Mononuclear cell (primary cell): ENCODE data around the gene PAX2. TPM values are rescaled to one million over a fixed set of nuclear protein-coding genes. Genes with fewer than 3 reads are reported as not detected.

ENCODE experiments used
- H3K27me3 ChIP-seq: 2 replicates; pipeline ENCODE4 v1.6.0; 2011; ENCODE audit warnings: low read length, control low read depth; ENCODE audit not compliant: insufficient read depth
- H3K4me1 ChIP-seq: 2 replicates; pipeline ENCODE4 v1.5.1; 2011; ENCODE audit warnings: mild to moderate bottlenecking, low read length, control low read depth; ENCODE audit not compliant: insufficient read depth
- H3K4me3 ChIP-seq: 2 replicates; pipeline ENCODE4 v1.5.1; 2011; ENCODE audit warnings: mild to moderate bottlenecking, low read length, moderate library complexity
- H3K9me3 ChIP-seq: 2 replicates; pipeline ENCODE4 v1.5.1; 2011; ENCODE audit warnings: low read depth, mild to moderate bottlenecking, control low read depth, low read length
- total RNA-seq: library from RNA; depleted of rRNA; stranded (reverse); fragments of >200 nt; gene quantifications from one replicate; pipeline ENCODE4 v1.2.3, GENCODE V29; 2012

Gene PAX2
- total RNA-seq, 1 donor = not detected

DNA sequence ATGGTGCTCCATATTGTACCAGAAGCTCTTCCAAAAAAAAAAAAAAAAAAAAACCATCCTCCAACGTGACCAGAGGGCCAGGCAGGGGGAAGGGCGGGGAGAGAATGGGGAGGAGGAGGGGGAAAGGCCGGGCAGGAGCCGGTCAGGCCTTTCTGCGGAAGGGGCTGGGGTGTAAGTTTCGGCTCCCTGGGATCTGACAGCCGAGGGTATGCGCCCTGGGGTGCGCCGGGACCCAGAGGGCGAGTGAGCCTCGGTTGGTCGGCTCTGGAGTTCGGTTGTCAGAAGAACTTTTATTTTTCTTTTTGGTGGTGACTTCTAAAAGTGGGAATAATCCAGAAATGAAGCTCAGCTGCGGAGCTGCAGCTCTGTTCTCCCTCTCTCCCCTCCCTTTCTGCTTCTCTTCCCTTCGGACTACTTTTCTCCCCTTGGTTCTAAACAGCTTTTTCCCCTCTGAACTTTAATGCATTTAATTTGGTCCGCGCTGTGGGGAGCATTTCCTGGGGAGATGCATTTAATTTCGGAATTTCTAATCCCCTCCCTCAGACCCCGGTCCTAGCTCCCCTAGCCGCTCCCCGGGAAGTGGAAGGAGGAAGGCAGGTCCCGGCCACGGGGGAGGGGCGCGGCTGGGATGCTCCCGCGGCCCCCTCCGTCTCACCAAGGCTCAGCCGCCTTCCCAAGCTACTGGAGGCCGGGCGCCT, 3.9 kb upstream of the PAX2 start:
- no peaks in the 10 kb centered on the region for H3K9me3 ChIP-seq
- H3K27me3 ChIP-seq = peaks cover 89% of the 10 kb centered on the region
- H3K4me1 ChIP-seq = peaks cover 15% of the 10 kb centered on the region
- no peak overlapping the region for H3K4me3 ChIP-seq

- Histone ChIP-seq H3K4me1 (peaks cover 15% of the 10 kb centered on the region), H3K27me3 (peaks cover 89% of the 10 kb centered on the region), H3K4me3 (no peak overlapping the region), H3K9me3 (no peaks in the 10 kb centered on the region)
Measured at GRCh38 chr10:100742076-100742771, 3.2 kb upstream of the PAX2 start.

DNA sequence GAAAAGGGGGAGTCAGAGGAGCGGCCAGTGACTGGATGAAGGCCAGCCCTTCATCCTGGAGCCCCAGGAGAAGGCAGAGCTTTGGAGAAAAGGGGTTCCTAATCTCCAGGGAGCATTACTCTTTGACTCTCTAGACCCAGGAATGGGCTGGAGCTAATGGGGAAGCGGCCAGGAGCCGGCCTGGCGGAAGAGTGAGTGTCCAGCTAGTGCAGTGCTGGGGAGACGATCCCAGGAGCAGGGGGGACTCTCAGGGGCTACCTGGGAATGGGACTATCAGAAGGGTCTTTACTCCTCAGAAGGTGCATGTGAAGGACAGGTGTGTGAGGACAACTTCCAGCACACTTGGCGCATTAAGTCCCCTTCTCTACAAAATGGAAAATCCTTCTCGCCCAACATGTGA, 2.4 kb upstream of the PAX2 start:
- H3K9me3 ChIP-seq = no peaks in the 10 kb centered on the region
- H3K27me3 ChIP-seq = peaks cover 89% of the 10 kb centered on the region
- no peak overlapping the region for H3K4me3 ChIP-seq

GRCh38 chr10:100743626-100744135, 1.7 kb upstream of the PAX2 start:
- no peaks in the 10 kb centered on the region for H3K9me3 ChIP-seq
- no peak overlapping the region for H3K4me3 ChIP-seq
- peaks cover 14% of the 10 kb centered on the region for H3K4me1 ChIP-seq
- peaks cover 89% of the 10 kb centered on the region for H3K27me3 ChIP-seq

More for the DNA sequence above, 2.4 kb upstream of the PAX2 start:
- H3K4me1 ChIP-seq = peaks cover 12% of the 10 kb centered on the region

GRCh38 chr10:100744136-100744986, 1.0 kb upstream of the PAX2 start:
- H3K9me3 ChIP-seq = no peaks in the 10 kb centered on the region
- no peak overlapping the region for H3K4me3 ChIP-seq
- H3K27me3 ChIP-seq = peaks cover 89% of the 10 kb centered on the region
- peaks cover 15% of the 10 kb centered on the region for H3K4me1 ChIP-seq

DNA sequence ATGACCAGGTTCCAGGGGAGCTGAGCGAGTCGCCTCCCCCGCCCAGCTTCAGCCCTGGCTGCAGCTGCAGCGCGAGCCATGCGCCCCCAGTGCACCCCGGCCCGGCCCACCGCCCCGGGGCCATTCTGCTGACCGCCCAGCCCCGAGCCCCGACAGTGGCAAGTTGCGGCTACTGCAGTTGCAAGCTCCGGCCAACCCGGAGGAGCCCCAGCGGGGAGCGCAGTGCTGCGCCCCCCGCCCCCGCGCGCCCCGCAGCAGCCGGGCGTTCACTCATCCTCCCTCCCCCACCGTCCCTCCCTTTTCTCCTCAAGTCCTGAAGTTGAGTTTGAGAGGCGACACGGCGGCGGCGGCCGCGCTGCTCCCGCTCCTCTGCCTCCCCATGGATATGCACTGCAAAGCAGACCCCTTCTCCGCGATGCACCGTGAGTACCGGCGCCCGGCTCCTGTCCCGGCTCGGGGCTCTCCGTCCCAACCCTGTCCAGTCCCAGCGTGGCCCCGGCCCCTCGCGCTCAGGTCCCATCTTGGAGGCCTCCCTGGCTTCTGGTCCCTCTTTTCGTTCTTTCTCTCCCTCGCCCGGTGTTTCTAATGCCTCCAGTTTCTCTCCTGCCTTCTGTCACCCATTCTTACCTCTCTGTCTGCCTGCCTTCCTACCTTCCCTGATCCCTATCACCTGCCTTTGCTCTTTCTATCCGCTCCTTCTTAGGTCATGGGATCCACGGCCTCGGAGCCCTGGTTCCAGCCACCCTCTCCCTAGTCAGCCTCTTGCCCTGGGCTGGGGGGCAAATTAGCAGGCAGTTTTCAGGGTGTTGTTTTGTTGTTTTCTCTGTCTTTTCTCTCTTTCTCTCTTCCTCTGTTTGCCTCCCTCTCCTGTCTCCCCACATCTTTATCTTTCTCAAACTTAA, 751 bp downstream of the PAX2 start:
- peaks cover 15% of the 10 kb centered on the region for H3K4me1 ChIP-seq
- no peak overlapping the region for H3K4me3 ChIP-seq
- H3K27me3 ChIP-seq = peaks cover 89% of the 10 kb centered on the region
- no peaks in the 10 kb centered on the region for H3K9me3 ChIP-seq

GRCh38 chr10:100746784-100747455, 1.5 kb downstream of the PAX2 start:
- Histone ChIP-seq H3K4me1 (peaks cover 15% of the 10 kb centered on the region), H3K27me3 (peaks cover 89% of the 10 kb centered on the region), H3K4me3 (no peak overlapping the region), H3K9me3 (no peaks in the 10 kb centered on the region)

DNA sequence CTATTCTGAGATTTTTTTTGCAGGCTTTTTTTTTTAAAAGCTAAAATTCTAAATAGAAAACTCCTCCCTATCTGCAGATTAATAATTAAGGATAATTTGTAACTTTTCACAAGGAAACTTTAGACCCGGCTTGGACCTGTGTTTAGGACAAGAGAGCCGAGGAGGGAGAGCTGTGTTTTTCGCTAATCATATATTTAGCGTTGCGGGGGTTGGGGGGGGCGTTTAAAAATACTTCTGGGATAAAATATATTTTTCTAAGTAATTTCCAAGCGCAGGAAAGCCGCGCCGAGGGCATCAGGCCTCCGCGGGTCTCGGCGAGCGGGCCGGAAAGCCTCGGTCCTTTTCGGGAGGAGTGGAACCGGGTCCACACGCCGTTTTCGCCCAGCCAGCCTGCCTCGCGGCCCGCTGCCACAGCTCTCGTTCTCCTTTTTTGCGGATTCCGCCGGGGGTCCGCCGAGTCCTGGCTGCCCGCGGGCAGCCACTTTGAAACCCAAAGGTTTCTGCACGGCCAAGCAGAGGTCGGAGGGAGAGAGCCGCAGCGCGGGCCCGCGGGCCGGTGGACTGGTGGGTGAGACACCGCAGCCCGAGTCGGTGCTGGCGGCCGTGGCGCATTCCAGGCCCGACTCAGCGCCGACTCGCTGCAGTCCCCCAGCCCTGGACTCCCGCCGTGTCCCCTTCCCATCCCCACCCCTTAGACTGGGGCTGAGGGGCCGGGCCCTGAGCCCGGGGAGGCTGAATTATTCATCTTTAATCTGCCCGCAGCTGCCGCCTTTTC, 2.3 kb downstream of the PAX2 start:
- Histone ChIP-seq H3K9me3 (no peaks in the 10 kb centered on the region), H3K27me3 (peaks cover 86% of the 10 kb centered on the region), H3K4me1 (peaks cover 15% of the 10 kb centered on the region), H3K4me3 (no peak overlapping the region)

GRCh38 chr10:100748231-100749058, 3.1 kb downstream of the PAX2 start:
- H3K4me3 ChIP-seq = no peak overlapping the region
- peaks cover 84% of the 10 kb centered on the region for H3K27me3 ChIP-seq
- peaks cover 10% of the 10 kb centered on the region for H3K4me1 ChIP-seq
- H3K9me3 ChIP-seq = no peaks in the 10 kb centered on the region

- Histone ChIP-seq H3K27me3 (peaks cover 84% of the 10 kb centered on the region), H3K9me3 (no peaks in the 10 kb centered on the region), H3K4me3 (no peak overlapping the region), H3K4me1 (peaks cover 6% of the 10 kb centered on the region)
Measured at GRCh38 chr10:100749059-100749308, 3.6 kb downstream of the PAX2 start.

DNA sequence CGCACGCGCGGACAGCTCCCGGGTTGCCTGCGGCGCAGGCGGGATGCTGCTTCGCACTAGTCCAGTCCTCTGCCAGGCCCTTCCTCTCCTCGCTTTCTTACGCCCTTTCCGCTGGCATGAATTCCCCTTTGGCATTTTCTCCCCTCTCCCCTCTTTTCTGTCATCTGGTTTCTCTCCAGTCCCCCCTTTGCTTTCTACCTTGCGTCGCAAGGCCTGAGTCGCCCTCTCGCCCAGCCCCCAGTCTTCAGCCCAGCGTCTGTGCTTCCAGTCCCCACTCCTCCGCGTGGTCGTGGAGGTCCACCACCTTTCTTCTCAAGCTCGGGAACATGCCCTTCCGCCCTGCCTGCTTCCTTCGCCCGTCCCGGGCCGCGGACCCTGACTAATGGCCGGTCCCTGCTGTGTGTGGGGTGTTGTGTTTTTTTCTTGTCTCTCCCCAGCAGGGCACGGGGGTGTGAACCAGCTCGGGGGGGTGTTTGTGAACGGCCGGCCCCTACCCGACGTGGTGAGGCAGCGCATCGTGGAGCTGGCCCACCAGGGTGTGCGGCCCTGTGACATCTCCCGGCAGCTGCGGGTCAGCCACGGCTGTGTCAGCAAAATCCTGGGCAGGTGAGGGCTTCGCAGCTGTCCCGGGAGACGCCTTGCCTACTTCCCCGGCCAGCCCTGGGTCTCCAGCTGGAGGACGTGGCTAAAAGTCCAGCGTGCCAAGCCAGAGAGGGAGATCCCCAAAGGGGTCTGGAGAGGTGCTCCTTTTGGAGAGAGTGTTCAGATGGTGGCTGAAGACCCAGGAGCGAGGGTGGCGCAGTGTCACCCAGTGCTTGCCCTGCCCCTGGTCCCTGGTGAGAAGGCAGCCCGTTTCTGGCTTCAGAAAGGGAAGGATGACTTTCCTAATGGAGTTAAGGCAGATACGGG, 4.2 kb downstream of the PAX2 start:
- Histone ChIP-seq H3K9me3 (no peaks in the 10 kb centered on the region), H3K27me3 (peaks cover 82% of the 10 kb centered on the region), H3K4me3 (no peak overlapping the region), H3K4me1 (peaks cover 6% of the 10 kb centered on the region)
